Adrenal gland (tissue), 19 donors: Measurements from ENCODE around the gene NFKBIE. TPM values are rescaled to one million over a fixed set of nuclear protein-coding genes. Genes with fewer than 3 reads are reported as not detected.
"Not testable (repeated sequence)": the region's sequence is repeated elsewhere in the genome, so short reads cannot be mapped to it uniquely, and the experiment has no call there.

Source experiments
- DNase-seq, 7 donors: peaks; one replicate each; pipeline ENCODE4 v3.0.0-alpha.2; 2019 to 2020
- H3K27ac ChIP-seq, 5 donors: fragments of 200-600 bp; sonication (generic) in 4 of 5; 1 replicate in 3 of 5; 2 replicates in 2 of 5; pipeline versions ENCODE4 v1.5.1 to v1.8.0; 2016 to 2020; ENCODE audit warnings: mild to moderate bottlenecking in 1 of 5
- H3K27me3 ChIP-seq: fragments of 200-600 bp; 2 replicates; pipeline ENCODE4 v1.8.0; 2021
- H3K36me3 ChIP-seq, 2 donors: fragments of 200-600 bp; replicated peaks in 1 of 2; 1 replicate in 1 of 2; 2 replicates in 1 of 2; pipeline versions ENCODE4 v1.5.1 to v1.8.0; 2018 to 2022
- H3K4me1 ChIP-seq, 2 donors: fragments of 200-600 bp; replicated peaks in 1 of 2; 1 replicate in 1 of 2; 2 replicates in 1 of 2; pipeline versions ENCODE4 v1.5.1 to v1.8.0; 2018 to 2021
- H3K4me3 ChIP-seq, 4 donors: fragments of 200-600 bp; sonication (generic) in 3 of 4; one replicate each; pipeline ENCODE4 v1.5.1; 2016 to 2018
- H3K9me3 ChIP-seq, 3 donors: fragments of 200-600 bp; sonication (generic) in 1 of 3; replicated peaks in 1 of 3; 1 replicate in 2 of 3; 2 replicates in 1 of 3; pipeline versions ENCODE4 v1.5.1 to v1.8.0; 2016 to 2021
- POLR2A ChIP-seq, 2 donors: fragments of 450-650 bp; IDR thresholded peaks; one replicate each; pipeline ENCODE4 v1.6.1; 2017; ENCODE audit warnings: antibody characterized with exemption in 2 of 2, mild to moderate bottlenecking in 2 of 2, moderate library complexity in 1 of 2
- WGBS, 4 donors: extraction: QIAGEN DNeasy Blood & Tissue Kit in 2 of 4; methylation state at CpG; one replicate each; pipeline versions ENCODE4 v1.1.5 to v1.1.7; 2013 to 2017; 5-methylcytosine and 5-hydroxymethylcytosine counted together
- intact Hi-C, 2 donors: fragments of 100-400 bp; cut with DNase I; formaldehyde crosslinking; loops; one replicate each; pipeline versions ENCODE4 v1.14.1 to v1.15.0; 2022 to 2023
- long read RNA-seq, 10 donors: library from polyadenylated mRNA in 3 of 10; unstranded in 2 of 10; stranded (forward) in 1 of 10; transcript quantifications; one replicate each; pipeline ENCODE4 v2.0.0 and lab custom pipeline, GENCODE V29; 2021 to 2026
- polyA plus RNA-seq, 3 donors: library from polyadenylated mRNA; stranded (reverse); fragments of 200-250 nt in 2 of 3; fragments of 350-450 nt in 1 of 3; fragmentation: Illumina TruSeq in 1 of 3; extraction: RNeasy Lipid Tissue Mini Kit (QIAGEN cat#74804) in 1 of 3; gene quantifications; one replicate each; pipeline ENCODE4 v1.2.3, GENCODE V29; 2013 to 2014
- total RNA-seq, 9 donors: library from RNA; depleted of rRNA in 4 of 9; stranded (reverse); fragments of >200 nt in 4 of 9; fragments of 120-200 nt in 1 of 9; fragmentation: NEBNext Ultra II Directional in 1 of 9; extraction: Animal tissue kit (Norgen Biotek cat#: 25700) in 1 of 9; gene quantifications; one replicate each; pipeline versions ENCODE4 v1.1.0 to v1.2.4, GENCODE V29; 2013 to 2023
- TF ChIP-seq, protein P1 (sequence below), 6 experiments: fragments of 450-650 bp in 4 of 6; fragments of 200-600 bp in 2 of 6; sonication (generic) in 1 of 6; IDR thresholded peaks; 1 replicate in 5 of 6; 2 replicates in 1 of 6; pipeline versions ENCODE4 v1.5.1 to v1.8.0; 2016 to 2021; ENCODE audit warnings: antibody characterized with exemption in 6 of 6, mild to moderate bottlenecking in 2 of 6, moderate library complexity in 1 of 6
- donor health status: healthy with polysubstance abuse.
- donor health status: Bipolar disorder and iron deficiency.
- donor health status: DM: yes; HTN: yes; CAD: no.
- donor health status: DM: no; HTN: no; CAD: no.
- donor health status: DM: no; HTN: no; CAD: no.
- donor health status: DM: yes; HTN: yes; CAD: no.

The NFKBIE gene
- total RNA-seq (10 to 100 TPM in 5 of 9 donors, 1 to 10 TPM in 4; 4.8 to 31.2 (median 10.2) TPM), polyA plus RNA-seq (10 to 100 TPM in 2 of 3 donors, 1 to 10 TPM in 1; 5.8 to 17.0 (median 10.5) TPM)
- long read RNA-seq, donor 1, partial matches to known transcripts = 0 of 1 reads
- long read RNA-seq, donor 1, other reads (novel, unspliced or antisense) = 0 of 1 reads
- long read RNA-seq, donor 2 = 0 reads
- long read RNA-seq, donor 3, partial matches to known transcripts = 0 of 2 reads
- long read RNA-seq, donor 3, other reads (novel, unspliced or antisense) = 0 of 2 reads
- long read RNA-seq, donor 4, partial matches to known transcripts = 0 of 1 reads
- long read RNA-seq, donor 4, other reads (novel, unspliced or antisense) = 1 of 1 reads
- long read RNA-seq, donor 5, transcript NFKBIE-201 (6 exons, 2,581 nt) = major isoform, 15 of 17 reads
- long read RNA-seq, donor 5, partial matches to known transcripts = 0 of 17 reads
- long read RNA-seq, donor 5, other reads (novel, unspliced or antisense) = 2 of 17 reads
- long read RNA-seq, donor 6 = 0 reads
- long read RNA-seq, donor 7 = 0 reads
- long read RNA-seq, donor 8, partial matches to known transcripts = 0 of 1 reads
- long read RNA-seq, donor 8, other reads (novel, unspliced or antisense) = 0 of 1 reads
- long read RNA-seq, donor 9, partial matches to known transcripts = 0 of 3 reads
- long read RNA-seq, donor 9, other reads (novel, unspliced or antisense) = 0 of 3 reads
- long read RNA-seq, donor 10 = 0 reads

DNA sequence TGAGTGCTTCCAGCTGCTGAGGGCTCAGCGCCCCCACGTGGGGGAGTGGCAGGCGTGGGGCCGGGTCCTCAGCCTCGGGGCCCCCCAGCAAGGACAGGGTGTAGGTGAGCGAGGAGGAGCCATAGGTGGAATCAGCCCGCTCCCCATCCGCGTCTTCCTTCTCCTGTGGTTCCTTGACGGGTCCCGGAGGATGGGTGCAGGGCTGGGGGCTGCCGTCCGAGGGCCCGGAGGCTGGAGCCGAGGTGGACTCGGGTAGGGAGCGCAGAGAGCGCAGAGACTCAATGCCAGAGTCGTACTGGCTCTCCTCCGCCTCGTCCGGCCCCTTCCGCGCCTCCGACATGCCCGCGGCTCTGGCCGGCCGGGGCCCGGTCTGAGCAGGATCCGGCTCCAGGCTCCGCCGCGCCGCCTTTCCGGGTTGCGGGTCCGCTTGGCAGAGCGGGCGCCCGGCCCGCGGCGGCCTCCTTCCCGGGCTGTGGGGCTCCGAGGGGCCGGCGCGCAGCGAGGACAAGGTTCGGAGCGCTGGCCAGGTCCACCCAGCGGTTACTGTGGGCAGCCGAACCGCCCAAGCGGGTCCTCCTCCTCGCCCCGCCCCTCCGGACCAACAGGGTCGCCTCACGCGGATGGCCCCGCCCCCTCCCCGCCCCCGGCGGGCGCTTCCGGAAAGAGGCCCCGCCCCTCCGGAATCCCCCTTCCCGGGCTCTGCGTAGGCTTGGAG, at the start of gene NFKBIE:
Gene NFKBIE, minus strand, starts transcription at position 545 of the 715 bp plus-strand sequence. Its CDS starts 205 bp downstream, at position 340.
- H3K27me3 ChIP-seq = no peaks in the 10 kb centered on the region
- TF ChIP-seq, protein P1, sequence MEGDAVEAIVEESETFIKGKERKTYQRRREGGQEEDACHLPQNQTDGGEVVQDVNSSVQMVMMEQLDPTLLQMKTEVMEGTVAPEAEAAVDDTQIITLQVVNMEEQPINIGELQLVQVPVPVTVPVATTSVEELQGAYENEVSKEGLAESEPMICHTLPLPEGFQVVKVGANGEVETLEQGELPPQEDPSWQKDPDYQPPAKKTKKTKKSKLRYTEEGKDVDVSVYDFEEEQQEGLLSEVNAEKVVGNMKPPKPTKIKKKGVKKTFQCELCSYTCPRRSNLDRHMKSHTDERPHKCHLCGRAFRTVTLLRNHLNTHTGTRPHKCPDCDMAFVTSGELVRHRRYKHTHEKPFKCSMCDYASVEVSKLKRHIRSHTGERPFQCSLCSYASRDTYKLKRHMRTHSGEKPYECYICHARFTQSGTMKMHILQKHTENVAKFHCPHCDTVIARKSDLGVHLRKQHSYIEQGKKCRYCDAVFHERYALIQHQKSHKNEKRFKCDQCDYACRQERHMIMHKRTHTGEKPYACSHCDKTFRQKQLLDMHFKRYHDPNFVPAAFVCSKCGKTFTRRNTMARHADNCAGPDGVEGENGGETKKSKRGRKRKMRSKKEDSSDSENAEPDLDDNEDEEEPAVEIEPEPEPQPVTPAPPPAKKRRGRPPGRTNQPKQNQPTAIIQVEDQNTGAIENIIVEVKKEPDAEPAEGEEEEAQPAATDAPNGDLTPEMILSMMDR (IDR thresholded peaks at IDR 0.05) = peak in 4 of 6 experiments; percentile 10 to 34 (median 14)
- TF ChIP-seq POLR2A (IDR thresholded peaks at IDR 0.05) = peak; percentile 71 to 81
- intact Hi-C loops = no loop called here
- peak within 1 kb of the TSS in 3 of 4 donors; percentile 60 to 68 (median 64) for H3K4me3 ChIP-seq
- 0% methylated on average over 1 to 72 of the region's 72 CpGs for WGBS, 4 donors
- peak; percentile 93 to 97 (median 96) for DNase-seq
- peak within 1 kb of the TSS; percentile 41 to 85 (median 73) for H3K27ac ChIP-seq
- peaks cover 21 to 28% of the 10 kb centered on the region in 2 donors for H3K4me1 ChIP-seq
- peaks cover 0 to 1% of the 10 kb centered on the region in 2 donors for H3K36me3 ChIP-seq
- no peaks in the 10 kb centered on the region for H3K9me3 ChIP-seq

GRCh38 chr6:44314657-44315056, 49.3 kb upstream of the NFKBIE start:
- H3K27me3 ChIP-seq, DNase-seq, H3K9me3 ChIP-seq, intact Hi-C loops, H3K27ac ChIP-seq, H3K4me3 ChIP-seq: not testable (repeated sequence)
- H3K36me3 ChIP-seq = peaks cover 0 to 20% of the 10 kb centered on the region in 2 donors
- peaks cover 8 to 11% of the 10 kb centered on the region in 2 donors for H3K4me1 ChIP-seq
- 76 to 87% (median 82%) methylated on average over 8 of the region's 8 CpGs for WGBS, 4 donors

GRCh38 chr6:44312901-44313788, 47.8 kb upstream of the NFKBIE start, which contains the start of gene AARS2:
Gene AARS2, minus strand, starts transcription at chr6:44313347. Its CDS starts 24 bp downstream, at chr6:44313323.
- Histone ChIP-seq H3K4me1 (peaks cover 8 to 11% of the 10 kb centered on the region in 2 donors), H3K4me3 (peak within 1 kb of the TSS in 3 of 4 donors; percentile 68 to 99 (median 84)), H3K9me3 (no peaks in the 10 kb centered on the region), H3K27me3 (no peaks in the 10 kb centered on the region), H3K36me3 (peaks cover 0 to 32% of the 10 kb centered on the region in 2 donors), H3K27ac (peak within 1 kb of the TSS in 3 of 5 donors; percentile 54 to 77 (median 59))
- WGBS, 4 donors = 2 to 5% (median 3%) methylated on average over 36 to 52 of the region's 52 CpGs
- DNase-seq = peak; percentile 87 to 94 (median 91)
- TF ChIP-seq POLR2A (IDR thresholded peaks at IDR 0.05) = peak; percentile 50 to 80
- TF ChIP-seq, protein P1 (IDR thresholded peaks at IDR 0.05) = peak; percentile 87 to 99 (median 93)
- intact Hi-C loops = no loop called here

DNA sequence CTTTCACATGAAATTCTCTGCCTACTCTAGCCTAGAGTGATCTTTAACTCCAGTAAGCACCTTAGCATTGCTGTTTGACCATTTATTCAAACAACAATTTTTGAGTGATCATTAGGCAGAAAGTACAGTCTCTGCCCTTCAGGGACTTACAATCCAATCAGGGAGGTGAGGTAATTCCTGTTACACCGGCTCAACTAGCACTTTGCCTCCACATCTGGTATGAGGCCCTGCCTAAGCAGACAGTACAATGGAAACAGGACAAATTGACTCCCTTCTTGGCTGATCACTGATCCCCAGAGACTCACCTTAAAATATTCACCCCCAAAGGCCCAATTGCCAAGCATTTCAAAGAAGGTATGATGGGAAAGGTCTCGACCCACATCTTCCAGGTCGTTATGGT, 46.4 kb upstream of the NFKBIE start:
- no peaks in the 10 kb centered on the region for H3K9me3 ChIP-seq
- peaks cover 0 to 46% of the 10 kb centered on the region in 2 donors for H3K36me3 ChIP-seq
- TF ChIP-seq, protein P1 (IDR thresholded peaks at IDR 0.05) = no peak
- TF ChIP-seq POLR2A (IDR thresholded peaks at IDR 0.05) = no peak
- intact Hi-C loops = no loop called here
- no peak for DNase-seq
- H3K4me3 ChIP-seq = no peak overlapping the region
- no peak overlapping the region for H3K27ac ChIP-seq
- H3K27me3 ChIP-seq = no peaks in the 10 kb centered on the region
- WGBS, 4 donors = 78 to 88% (median 83%) methylated on average over 3 of the region's 3 CpGs
- H3K4me1 ChIP-seq = peaks cover 8 to 11% of the 10 kb centered on the region in 2 donors
